PC-3 (cell line): ENCODE results near the gene PLEKHN1.

Experiments used
- EZH2 ChIP-seq: fragments of 300-600 bp; sonication (generic); IDR thresholded peaks from one replicate; pipeline ENCODE4 v1.6.1; 2017; ENCODE audit warnings: antibody characterized with exemption, mild to moderate bottlenecking, low read length; ENCODE audit not compliant: unreplicated experiment
- EZH2phosphoT487 ChIP-seq: fragments of 300-600 bp; sonication (generic); IDR thresholded peaks from 2 replicates; pipeline ENCODE4 v1.6.1; 2018; ENCODE audit warnings: mild to moderate bottlenecking, antibody characterized with exemption, low read length, borderline replicate concordance
- TF ChIP-seq, protein P1 (sequence below): fragments of 300-600 bp; sonication (generic); conservative IDR thresholded peaks from 2 replicates; pipeline ENCODE4 v1.5.1; 2017; ENCODE audit warnings: antibody characterized with exemption, low read depth, mild to moderate bottlenecking, low read length

DNA sequence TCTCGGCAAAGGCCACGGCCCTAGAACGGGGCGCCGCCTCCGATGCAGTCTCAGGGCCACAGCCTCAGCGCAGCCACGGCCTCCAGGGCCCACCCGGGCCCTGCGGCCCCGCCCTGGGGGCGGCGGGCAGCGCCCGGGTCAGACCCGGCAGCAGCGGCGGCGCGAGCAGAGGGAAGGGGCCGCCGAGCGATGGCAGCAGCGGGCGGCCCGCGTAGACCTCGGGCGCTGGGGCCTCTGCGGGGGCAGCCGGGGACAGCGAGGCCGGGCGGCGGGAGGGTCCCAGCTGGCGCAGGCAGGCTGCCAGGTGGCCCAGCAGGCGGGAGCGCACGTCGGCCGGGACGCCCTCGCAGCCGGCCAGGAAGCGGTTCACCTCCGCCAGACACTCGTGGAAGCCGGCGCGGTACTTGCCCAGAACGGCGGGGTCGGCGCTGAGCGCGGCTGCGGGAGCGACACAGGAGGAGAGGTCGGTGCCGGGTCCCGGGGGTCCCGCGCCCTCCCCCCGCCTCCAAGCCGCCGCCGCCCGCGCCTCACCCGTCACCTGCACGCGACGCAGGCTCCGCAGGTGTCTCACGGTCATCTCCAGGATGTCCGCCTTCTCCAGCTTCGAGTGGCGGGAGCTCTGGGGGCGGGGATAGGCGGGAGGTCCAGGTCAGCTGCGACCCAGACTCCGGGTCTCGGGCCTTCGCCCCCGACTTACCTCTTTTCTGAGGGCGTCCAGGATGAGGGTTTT lies 32.9 kb downstream of the PLEKHN1 start:
- TF ChIP-seq, protein P1, sequence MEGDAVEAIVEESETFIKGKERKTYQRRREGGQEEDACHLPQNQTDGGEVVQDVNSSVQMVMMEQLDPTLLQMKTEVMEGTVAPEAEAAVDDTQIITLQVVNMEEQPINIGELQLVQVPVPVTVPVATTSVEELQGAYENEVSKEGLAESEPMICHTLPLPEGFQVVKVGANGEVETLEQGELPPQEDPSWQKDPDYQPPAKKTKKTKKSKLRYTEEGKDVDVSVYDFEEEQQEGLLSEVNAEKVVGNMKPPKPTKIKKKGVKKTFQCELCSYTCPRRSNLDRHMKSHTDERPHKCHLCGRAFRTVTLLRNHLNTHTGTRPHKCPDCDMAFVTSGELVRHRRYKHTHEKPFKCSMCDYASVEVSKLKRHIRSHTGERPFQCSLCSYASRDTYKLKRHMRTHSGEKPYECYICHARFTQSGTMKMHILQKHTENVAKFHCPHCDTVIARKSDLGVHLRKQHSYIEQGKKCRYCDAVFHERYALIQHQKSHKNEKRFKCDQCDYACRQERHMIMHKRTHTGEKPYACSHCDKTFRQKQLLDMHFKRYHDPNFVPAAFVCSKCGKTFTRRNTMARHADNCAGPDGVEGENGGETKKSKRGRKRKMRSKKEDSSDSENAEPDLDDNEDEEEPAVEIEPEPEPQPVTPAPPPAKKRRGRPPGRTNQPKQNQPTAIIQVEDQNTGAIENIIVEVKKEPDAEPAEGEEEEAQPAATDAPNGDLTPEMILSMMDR, result no peak
- TF ChIP-seq EZH2 (no peak), EZH2phosphoT487 (no peak)
